ENCODE data around the gene SLC35F5. TPM values are rescaled to one million over a fixed set of nuclear protein-coding genes. Genes with fewer than 3 reads are reported as not detected.
"Not testable (repeated sequence)": the region's sequence is repeated elsewhere in the genome, so short reads cannot be mapped to it uniquely, and the experiment has no call there.

SLC35F5 gene
- total and polyA plus RNA-seq, 5 donors: 32.8 to 60.2 (median 52.7) TPM

- H3K27me3 ChIP-seq (ENCODE audit: control insufficient read depth, insufficient read depth); H3K9me3 ChIP-seq (ENCODE audit: control insufficient read depth, low read length); DNase-seq; intact Hi-C loops (cut with DNase I); H3K4me3 ChIP-seq (ENCODE audit: low read length); ATAC-seq; H3K27ac ChIP-seq (ENCODE audit: low read length); H3K4me1 ChIP-seq (ENCODE audit: control insufficient read depth, insufficient read depth, low read length): not testable (repeated sequence)
- 70% methylated on average over 6 of the region's 6 CpGs for WGBS
Observed at GRCh38 chr2:113664761-113665533, 91.5 kb downstream of the SLC35F5 start.

DNA sequence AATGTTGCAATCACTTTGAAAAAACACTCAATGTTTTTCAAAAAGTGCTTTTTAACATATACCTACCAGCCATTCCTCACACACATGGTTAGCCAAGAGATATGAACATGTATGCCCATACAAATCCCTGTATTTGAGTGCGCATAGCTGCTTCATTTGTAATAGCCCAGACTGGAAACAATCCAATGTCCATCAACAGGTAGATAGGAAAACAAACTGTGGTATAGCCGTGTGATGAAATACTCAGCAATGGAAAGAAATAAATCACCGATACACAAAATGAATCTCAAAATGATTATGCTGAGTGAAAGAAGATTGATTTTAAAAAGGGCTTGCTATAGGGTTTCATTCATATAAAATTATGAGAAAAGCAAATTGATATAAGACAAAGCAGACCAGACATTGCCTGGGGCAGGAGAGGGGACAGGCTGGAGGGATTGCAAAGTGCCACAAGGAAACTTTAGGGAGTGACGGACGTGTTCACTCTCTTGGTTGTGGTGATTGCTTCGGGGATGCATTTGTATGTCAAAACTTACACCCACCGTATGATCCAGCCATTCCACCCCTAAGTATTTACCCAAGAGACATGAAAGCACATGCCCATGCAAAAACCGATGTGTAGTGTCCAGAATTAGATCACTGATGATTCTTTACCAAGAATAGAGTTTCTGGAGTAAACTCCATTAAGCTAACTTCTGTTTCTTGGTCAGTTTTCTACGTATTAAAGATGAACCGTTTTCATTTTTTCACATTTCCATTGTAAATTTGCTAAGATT is 93.0 kb downstream of the SLC35F5 start:
- H3K27ac ChIP-seq (ENCODE audit: low read length); H3K27me3 ChIP-seq (ENCODE audit: control insufficient read depth, insufficient read depth); ATAC-seq; H3K9me3 ChIP-seq (ENCODE audit: control insufficient read depth, low read length); H3K4me3 ChIP-seq (ENCODE audit: low read length); intact Hi-C loops (cut with DNase I); DNase-seq; H3K4me1 ChIP-seq (ENCODE audit: control insufficient read depth, insufficient read depth, low read length): not testable (repeated sequence)
- WGBS: 85% methylated on average over 10 of the region's 10 CpGs

Small RNAs within 50 kb of the gene (microRNA-seq; reads per million reads assigned to microRNA genes)
- gene MIR4782: 0 reads per million in 2 donors

Other genes with a start within 250 kb of the SLC35F5 start
- gene RABL2A, start 129.4 kb downstream of the SLC35F5 start, total RNA-seq: 10 to 100 TPM in 3 of 4 donors, 1 to 10 TPM in 1; 8.6 to 11.8 (median 10.6) TPM
- gene RABL2A, start 129.4 kb downstream of the SLC35F5 start, polyA plus RNA-seq: 8.5 TPM
- 100 to 1,000 TPM; 120 to 168 (median 137) TPM for gene ACTR3, start 133.4 kb upstream of the SLC35F5 start, total RNA-seq
- gene ACTR3, start 133.4 kb upstream of the SLC35F5 start, polyA plus RNA-seq: 42.3 TPM